NCI-H82 treated with DMSO at 0.1 percent for 48 hours (cell line): ENCODE data around the gene GPR35.

ENCODE experiments used
- DNase-seq: peaks from one replicate; lab custom pipeline; 2025; ENCODE audit not compliant: unreplicated experiment; lab: John Stamatoyannopoulos, UW

The GPR35 gene

DNA sequence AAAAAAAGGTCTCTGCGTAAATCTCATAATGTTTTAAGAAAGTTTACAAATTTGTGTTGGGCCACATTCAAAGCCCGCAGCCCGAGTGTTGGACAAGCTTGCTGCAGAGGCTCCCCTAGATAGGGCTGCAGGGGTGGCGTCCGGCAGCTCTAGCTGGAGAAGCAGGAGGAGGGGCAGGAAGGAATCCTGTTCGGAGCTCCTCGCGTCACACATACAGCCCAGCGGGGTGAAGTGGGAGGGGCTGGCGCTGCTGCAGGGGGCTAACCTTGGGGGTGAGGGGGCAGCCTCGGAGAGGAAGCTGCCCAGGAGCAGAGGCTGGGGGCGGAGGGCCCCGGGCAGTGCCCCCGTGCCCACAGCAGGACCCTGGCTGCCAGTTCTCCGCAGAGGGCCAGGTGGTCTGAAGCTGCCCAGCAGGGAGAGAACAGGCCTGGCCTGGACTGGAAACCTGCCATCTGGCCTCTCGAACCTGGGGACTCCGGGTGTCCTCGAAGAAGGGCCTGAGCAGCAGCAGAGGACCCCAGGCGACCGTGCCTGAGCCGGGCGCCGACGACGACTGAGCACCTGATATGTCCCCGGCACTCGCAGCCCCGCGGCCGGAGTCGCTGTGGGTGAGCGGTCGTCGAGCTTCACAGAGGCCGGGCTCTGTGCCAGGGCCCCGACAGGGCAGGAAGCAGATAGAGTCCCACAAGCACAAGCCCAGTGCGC, 2.6 kb upstream of the GPR35 start:
- no peak for DNase-seq

DNA sequence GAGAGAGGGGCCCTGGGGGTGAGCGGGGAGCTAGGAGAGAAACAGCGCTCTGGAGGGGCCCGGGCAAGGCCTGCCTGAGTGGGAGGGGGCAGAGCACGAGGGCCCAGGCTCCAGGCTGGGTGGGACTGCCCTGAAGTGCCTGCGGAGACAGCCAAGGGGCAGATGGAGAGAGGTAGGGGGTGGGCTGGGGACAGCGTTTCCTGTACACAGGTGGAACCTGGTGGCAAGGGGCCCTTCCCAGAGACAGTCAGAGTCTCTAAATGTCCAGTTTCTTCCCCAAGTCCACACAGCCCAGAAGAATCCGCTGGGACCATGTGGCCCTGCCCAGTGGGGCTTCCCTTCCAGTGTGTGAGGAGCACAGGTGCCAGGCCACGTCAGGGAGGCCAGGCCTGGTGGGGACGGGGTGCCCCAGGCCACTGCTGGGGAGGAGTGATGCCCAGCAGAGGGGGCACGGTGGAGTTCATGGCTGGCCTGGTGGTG, 1.7 kb upstream of the GPR35 start:
- DNase-seq, result no peak

DNA sequence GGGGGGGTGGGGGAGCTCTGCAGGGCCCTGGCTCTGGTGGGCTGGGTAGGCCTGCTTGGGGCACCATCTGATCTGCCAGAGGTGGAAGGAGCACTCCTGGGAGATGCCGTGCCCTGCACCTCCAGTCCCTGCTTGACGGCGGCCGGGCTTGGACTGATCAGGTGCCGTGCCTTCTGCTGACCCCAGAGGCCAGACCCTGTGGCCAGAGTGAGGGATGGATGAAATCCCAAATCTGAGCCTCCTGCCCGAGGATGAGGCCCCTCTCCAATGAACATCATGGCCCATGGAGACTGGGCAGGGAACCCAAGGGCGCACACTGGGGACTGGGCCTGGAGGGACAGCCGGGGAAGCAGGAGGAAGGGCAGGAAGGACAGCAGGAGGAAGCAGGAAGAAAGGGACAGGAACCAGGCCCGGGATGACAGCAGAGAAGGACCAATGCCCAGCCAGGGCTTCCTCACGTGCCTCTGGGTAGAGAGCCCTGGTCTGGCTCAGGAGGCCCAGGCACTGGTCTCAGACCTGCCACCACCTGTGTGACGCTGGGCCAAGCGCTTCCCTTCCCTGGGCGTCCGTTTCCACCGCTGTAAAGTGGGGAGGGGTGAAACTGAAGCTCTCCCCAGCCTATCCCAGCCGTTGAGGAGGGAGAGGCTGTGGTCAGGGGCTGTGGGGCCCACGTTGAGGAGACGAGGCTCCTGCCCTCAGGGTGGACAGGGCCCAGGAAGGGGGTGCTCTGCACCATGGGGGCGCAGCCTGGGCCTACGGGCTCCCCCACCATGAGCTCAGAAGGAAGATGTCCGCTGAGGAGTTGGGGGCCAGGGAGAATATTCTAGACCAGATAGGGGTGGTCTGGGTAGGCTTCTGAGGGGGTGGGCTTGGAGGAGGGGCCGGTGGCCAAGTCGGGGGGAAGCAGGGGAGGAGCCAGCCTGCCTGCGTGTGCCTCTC, 1.0 kb upstream of the GPR35 start:
- no peak for DNase-seq

DNA sequence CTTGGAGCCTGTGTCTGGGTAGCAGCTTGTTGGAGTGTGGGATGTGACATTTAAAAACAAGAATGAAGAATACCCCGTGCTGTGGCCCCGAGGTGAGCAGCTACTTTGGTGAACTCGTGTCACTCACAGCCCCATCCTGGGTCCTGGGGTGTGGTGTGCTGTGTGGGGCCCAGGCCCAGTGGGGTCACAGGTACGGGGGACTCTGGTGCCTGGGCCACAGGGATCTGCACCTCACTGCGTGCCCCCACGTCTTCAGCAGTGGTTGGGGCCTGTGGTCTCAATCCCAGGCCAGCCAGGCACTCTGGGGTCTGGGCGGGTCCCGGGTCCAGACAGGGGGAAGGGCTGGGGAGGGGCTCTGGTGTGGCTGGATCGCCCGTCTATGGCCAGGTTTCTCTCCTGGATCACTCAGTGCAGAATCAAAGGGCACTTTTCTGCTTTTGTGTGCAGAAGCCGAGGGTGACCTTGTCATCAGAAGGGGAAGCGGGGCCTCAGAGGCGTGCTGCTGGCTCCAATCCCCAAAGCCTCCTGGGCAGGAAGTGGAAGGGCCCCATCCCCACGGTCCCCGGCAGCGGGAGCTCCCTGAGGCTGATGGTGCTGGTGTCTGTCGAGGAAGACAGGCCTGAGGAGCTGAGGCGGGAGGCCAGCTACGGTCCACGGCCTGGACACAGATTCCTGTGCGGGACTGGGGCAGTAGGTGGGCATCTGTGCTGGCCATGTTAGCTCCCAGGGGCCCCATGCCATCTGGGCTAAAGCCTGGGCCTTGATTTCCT, 1.4 kb downstream of the GPR35 start:
- DNase-seq, result no peak

DNA sequence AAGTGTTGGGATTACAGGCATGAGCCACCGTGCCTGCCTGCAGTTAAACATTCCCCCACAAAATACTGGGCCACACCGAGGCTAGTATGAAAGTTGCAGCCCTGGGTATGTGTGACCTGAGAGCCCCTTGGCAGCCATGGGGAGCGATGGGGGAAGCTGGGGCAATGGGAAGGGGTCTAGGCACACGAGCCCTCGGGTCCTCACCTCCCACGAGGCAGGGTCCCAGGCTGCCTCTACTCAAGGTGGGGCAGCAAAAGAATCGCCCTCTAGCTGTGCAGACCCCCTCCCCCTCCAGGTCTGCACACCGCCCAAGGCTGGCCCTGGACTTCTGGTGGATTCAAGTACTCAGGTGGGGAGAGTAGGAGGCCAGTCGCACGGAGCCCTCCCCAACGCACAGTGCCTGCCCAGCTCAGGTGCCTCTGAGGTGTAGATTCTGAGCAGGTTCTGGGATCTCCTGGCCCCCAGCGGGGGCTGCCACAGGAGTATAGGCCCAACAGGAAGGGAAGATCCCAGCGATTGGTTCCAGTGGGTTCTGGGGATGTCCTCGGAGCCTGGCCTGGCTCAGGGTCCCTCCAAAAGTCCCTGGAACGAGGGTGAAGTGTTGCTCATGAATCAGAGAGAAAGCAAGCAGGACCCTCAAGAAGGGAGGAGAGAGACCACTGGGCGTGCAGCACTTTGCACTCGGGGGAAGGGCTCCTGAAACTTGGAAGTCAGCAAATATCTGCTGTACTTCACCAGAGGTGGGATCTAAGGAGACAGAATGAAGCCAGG, 2.6 kb downstream of the GPR35 start:
- no peak for DNase-seq

DNA sequence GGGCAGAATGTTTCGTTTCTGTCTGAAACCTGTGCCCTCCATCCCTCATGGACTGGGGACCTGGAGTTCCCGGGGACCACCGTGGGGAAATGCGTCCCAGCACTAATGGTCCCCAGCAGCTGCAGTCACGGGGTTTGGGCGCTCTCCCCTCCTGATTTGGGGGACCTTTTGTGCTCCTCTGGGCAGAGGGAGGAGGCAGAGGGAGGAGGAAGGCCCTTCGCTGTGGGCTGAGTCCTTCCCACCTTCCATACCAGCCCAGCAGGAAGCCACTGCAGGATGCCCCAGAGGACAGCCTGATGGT, 3.2 kb downstream of the GPR35 start:
- DNase-seq, result no peak

DNA sequence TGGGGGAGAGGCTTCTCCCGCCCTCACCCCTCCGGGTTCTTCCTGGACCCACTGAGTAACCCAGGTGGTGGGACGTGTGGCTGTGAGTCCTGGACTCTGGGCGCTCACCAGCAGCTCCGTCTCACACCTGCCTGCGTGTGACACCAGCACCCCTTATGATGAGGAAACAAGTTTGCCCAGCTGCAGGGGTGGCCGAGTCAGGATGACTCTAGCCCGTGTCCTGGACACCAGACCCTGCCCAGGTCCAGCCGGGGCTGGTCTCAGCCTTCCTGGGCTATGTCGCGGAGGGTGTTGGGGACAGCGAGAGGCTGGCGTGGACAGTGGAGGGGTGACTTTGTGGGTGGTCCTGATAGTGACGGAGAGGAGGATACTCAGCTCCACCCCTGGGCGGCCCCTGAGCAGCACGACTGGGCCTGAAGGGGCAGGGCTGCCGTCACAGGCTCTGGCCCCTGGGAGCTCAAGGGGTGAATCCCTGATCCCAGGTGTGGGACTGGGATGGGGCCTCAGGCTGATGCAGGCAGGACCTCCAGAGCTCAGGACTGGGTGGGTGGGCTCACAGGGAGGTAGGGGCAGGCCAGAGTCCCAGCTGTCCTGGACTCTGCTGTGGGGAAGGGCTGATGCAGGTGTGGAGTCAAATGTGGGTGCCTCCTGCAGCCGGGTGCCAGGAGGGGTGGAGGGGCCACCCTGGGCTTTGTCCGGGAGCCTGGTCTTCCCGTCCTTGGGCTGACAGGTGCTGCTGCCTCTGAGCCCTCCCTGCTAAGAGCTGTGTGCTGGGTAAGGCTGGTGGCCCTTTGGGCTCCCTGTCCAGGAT, 3.7 kb downstream of the GPR35 start:
- no peak for DNase-seq

DNA sequence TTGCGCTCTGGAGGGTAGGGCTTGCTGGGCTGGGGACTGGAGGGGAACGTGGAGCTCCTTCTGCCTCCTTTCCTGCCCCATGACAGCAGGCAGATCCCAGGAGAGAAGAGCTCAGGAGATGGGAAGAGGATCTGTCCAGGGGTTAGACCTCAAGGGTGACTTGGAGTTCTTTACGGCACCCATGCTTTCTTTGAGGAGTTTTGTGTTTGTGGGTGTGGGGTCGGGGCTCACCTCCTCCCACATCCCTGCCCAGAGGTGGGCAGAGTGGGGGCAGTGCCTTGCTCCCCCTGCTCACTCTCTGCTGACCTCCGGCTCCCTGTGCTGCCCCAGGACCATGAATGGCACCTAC, 4.3 kb downstream of the GPR35 start:
- no peak for DNase-seq

DNA sequence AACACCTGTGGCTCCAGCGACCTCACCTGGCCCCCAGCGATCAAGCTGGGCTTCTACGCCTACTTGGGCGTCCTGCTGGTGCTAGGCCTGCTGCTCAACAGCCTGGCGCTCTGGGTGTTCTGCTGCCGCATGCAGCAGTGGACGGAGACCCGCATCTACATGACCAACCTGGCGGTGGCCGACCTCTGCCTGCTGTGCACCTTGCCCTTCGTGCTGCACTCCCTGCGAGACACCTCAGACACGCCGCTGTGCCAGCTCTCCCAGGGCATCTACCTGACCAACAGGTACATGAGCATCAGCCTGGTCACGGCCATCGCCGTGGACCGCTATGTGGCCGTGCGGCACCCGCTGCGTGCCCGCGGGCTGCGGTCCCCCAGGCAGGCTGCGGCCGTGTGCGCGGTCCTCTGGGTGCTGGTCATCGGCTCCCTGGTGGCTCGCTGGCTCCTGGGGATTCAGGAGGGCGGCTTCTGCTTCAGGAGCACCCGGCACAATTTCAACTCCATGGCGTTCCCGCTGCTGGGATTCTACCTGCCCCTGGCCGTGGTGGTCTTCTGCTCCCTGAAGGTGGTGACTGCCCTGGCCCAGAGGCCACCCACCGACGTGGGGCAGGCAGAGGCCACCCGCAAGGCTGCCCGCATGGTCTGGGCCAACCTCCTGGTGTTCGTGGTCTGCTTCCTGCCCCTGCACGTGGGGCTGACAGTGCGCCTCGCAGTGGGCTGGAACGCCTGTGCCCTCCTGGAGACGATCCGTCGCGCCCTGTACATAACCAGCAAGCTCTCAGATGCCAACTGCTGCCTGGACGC, 4.9 kb downstream of the GPR35 start:
- DNase-seq, result no peak

DNA sequence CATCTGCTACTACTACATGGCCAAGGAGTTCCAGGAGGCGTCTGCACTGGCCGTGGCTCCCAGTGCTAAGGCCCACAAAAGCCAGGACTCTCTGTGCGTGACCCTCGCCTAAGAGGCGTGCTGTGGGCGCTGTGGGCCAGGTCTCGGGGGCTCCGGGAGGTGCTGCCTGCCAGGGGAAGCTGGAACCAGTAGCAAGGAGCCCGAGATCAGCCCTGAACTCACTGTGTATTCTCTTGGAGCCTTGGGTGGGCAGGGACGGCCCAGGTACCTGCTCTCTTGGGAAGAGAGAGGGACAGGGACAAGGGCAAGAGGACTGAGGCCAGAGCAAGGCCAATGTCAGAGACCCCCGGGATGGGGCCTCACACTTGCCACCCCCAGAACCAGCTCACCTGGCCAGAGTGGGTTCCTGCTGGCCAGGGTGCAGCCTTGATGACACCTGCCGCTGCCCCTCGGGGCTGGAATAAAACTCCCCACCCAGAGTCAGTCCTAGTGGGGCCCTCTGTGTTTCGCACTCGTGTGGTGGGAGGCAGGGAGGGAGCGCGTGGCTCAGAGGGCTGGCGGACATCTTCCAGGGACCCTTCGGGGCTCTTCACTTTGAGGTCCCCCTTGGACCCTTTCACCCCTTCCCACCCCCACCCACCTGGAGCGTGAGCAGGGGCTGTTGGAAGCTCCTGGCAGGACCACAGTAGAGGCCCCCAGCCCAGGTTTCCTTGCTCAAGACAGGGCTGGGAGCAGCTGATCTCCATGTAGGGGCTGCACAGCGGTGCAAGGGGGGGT, 5.7 kb downstream of the GPR35 start:
- no peak for DNase-seq

DNA sequence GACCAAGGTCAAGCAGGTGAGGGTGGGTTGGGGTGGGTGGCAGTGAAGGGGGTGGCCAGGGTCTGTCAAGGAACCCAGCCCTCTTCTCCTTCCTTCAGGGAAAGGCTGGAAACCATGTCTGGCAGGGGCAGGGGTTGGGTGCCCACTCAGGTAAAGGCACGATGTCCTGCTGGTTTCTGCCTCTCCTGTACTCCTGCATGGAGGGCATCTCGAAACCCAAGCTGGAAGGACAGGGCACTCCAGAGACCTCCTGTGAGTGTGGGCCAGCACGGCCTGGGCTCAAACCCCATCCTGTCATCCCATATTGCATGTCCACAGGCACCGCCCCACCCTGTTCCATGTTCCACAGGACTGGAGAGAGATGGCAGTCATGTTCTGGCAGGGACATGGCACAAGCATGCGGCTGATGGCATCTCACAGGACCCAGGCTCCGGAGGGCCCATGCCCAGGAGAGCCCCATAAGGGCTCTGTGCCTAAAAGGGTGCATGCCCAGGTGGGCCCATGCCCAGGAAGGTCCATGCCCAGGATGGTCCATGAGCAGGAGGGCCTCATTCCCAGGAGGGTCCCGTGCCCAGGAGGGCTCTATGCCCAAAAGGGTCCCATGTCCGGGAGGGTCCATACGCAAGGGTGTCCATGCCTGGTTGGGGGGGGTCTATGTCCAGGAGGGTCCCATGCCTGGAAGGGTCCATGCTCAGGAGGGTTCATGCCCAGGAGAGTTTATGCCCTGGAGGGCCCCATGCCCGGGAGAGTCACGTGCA, 6.4 kb downstream of the GPR35 start:
- DNase-seq, result no peak

DNA sequence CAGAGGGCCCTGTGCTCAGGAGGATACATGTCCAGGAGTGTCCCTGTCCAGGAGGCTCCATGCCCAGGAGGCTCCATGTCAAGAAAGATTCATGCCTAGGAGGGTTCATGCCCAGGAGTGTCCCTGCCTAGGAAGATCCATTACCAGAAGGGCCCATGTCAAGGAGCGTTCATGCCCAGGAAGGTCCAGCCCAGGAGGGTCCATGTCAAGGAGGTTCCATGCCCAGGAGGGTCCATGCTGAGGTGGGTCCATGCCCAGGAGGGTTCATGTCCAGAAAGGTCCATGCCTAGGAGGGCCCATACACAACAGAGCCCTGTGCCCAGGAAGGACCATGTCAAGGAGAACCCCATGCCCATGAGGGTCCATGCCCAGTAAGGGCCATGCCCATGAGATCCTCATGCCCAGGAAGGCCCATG, 7.0 kb downstream of the GPR35 start:
- DNase-seq, result no peak

DNA sequence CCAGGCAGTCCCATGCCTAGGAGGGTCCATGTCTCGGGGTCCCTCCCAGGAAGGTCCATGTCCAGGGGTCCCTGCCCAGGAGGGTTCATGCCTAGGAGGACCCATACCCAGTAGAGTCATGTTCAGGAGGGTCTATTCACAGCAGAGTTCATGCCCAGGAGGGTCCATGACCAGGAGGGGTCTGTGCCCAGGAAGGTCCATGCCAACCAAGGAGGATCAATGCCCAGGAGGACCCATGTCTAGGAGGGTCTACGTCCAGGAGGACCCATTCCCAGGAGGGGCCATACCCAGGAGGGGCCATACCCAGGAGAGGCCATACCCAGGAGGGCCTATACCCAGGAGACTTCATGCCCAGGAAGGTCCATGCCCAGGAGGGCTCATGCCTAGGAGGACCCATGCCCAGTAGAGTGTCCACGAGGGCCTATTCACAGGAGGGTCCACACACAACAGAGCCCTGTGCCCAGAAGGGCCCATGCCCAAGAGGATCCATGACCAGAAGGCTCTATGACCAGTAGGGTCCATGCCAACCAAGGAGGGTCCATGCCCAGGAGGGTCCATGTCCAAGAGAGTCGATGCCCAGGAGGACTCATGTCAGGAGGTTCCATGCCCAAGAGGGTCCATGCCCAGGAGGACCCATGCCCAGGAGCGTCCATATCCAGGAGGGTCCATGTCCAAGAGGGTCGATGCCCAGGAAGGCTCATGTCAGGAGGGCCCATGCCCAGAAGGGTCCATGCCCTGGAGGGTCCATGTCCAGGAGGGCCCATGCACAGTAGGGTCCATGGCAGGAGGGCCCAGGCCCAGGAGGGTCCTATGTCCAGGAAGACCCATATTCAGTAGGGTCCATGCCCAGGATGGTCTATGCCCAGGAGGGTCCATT, 10.1 kb downstream of the GPR35 start:
- DNase-seq, result no peak

DNA sequence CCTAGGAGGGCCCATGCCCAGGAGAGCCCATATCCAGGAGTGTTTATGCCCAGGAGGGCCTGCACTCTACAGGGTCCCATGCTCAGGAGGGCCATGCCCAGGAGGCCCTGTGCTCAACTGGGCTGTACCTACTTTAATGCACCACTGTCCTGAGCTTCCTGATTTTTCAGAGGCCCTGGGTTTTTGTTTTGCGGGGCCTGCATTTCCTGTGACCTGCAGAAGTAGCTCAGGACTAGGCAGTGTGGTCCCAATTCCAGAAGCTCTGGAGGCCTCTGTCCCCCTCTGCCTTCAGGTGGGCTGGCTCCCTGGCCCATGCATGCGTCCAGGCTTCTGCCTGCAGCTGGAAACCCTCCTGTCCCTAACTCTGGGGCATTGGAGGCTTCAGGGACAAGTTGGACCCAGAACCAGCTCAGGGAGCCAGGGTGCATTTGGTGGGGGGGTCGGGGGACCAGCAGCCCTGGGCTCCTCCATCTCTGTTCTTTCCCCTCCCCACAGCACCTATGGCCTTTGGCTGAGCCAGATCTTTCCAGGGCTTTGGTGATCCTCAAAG, 10.8 kb downstream of the GPR35 start:
- no peak for DNase-seq

DNA sequence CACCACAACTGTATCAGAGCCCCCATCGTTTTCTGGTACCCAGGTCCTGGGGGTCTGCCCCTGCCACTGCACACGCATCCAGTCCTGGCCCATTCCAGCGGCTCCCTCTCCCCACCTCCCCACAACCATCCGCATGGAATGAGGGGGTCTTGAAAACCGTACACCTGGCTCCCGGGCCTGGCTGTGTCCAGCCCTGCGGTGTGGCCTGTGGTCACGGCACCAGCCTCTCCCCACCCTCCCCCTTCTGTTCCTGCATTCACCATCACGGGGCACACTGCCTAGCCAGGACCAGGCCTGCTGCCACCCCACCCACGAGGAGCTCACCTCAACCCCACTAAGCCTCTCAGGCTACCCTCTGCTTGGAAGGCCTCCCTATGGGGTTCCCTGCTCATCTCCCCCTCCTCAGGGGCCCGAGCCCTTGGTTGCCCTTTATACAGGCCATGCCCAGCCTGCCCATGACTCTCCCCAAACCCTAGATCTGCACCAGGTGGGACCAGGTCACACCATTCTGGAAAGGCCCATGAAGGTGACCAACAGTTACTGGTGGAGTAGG, 11.4 kb downstream of the GPR35 start:
- DNase-seq, result no peak
